NCI-H82 treated with DMSO at 0.1 percent for 48 hours (cell line): ENCODE results near the gene KCNJ8.

ENCODE experiments used
- DNase-seq: peaks from one replicate; lab custom pipeline; 2025; ENCODE audit not compliant: unreplicated experiment; lab: John Stamatoyannopoulos, UW

The KCNJ8 gene

GRCh38 chr12:21718944-21719650, 55.4 kb downstream of the KCNJ8 start:
- no peak for DNase-seq

DNA sequence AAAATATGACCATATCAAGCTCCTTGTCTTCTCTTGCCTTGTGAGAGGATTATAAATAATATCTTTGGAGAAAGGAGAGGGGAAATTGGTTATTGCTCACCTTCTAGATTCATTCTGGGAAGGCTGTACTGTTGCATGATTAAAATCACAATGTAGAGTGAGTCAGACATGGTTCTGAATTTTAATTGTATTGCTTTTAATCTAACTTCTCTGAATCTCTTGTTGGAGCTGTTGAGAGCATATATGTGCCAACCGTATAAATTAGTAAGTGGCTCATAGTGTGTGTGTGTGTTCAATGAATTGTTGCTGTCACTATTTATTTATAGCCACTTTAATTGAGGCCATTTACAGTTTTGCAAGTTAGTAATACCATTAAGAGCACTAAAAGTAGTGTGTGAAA, 56.1 kb downstream of the KCNJ8 start:
- no peak for DNase-seq

DNA sequence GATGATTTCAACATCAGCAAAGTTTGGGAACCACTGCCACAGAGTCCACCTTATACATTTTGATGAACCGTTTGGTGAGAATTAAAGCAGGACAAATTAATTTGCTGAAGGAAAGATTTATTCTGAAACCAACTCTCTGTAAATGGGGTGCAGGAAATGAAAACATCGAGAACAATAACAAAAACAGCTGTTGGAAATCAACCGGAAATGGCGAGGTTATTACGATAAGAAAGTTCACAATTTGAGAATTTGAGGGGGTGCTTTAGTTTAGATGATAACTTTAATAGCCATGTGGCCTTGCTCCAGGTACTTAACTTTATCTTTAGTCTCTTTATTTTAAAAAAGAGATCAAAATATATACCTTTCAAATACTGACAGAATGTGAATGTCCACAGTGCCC, 56.7 kb downstream of the KCNJ8 start:
- DNase-seq, result no peak

DNA sequence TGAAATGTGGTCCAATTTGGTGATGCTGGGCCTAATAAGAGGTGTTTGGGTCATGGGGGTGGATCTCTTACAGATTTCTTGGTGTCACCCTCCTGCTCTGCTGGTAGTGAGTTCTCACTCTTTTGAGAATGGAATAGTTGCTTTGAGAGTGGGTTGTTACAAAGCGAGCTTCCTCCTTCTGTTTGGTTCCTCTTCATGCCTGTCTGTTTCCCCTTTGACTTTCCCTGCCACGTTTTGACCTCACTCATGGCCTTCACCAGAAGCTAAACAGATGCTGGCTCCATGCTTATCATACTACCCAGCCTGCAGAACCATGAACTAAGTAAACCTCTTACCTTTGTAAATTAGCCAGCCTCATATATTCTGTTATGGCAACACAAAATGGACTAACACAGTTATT, 59.1 kb downstream of the KCNJ8 start:
- DNase-seq, result no peak
